ENCODE measurements around the gene HLA-DQB1. TPM values are rescaled to one million over a fixed set of nuclear protein-coding genes. Genes with fewer than 3 reads are reported as not detected.

Gene HLA-DQB1
- total RNA-seq, 6 experiments from 2014 or later, result 0.33 to 14.7 (median 1.7) TPM; not detected in 1

GRCh38 chr6:32700391-32701040 is 34.1 kb upstream of the HLA-DQB1 start:
- Histone ChIP-seq H3K4me3 (no peak overlapping the region), H3K36me3 (no peaks in the 10 kb centered on the region), H3K27me3 (no peaks in the 10 kb centered on the region), H3K27ac (no peak overlapping the region), H3K9me3 (no peaks in the 10 kb centered on the region), H3K4me1 (no peaks in the 10 kb centered on the region)
- intact Hi-C loops (cut with DNase I), result loop anchor here in 1 of 2 donors (5.0 kb wide), 1 partner anchor 288 kb away; no protein-coding TSS in a partner anchor
- 6% methylated on average over 6 of the region's 6 CpGs for WGBS (ENCODE audit: insufficient coverage, low coverage, low lambda C conversion rate, missing lambda C conversion rate)
- no peak for TF ChIP-seq POLR2A (IDR thresholded peaks at IDR 0.05)
- TF ChIP-seq, protein P1, sequence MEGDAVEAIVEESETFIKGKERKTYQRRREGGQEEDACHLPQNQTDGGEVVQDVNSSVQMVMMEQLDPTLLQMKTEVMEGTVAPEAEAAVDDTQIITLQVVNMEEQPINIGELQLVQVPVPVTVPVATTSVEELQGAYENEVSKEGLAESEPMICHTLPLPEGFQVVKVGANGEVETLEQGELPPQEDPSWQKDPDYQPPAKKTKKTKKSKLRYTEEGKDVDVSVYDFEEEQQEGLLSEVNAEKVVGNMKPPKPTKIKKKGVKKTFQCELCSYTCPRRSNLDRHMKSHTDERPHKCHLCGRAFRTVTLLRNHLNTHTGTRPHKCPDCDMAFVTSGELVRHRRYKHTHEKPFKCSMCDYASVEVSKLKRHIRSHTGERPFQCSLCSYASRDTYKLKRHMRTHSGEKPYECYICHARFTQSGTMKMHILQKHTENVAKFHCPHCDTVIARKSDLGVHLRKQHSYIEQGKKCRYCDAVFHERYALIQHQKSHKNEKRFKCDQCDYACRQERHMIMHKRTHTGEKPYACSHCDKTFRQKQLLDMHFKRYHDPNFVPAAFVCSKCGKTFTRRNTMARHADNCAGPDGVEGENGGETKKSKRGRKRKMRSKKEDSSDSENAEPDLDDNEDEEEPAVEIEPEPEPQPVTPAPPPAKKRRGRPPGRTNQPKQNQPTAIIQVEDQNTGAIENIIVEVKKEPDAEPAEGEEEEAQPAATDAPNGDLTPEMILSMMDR (IDR thresholded peaks at IDR 0.05), result peak; percentile 51 to 77 (median 66)
- DNase-seq (peak in 1 of 3 donors; percentile 49), ATAC-seq (peak; percentile 82 to 92 (median 84))

DNA sequence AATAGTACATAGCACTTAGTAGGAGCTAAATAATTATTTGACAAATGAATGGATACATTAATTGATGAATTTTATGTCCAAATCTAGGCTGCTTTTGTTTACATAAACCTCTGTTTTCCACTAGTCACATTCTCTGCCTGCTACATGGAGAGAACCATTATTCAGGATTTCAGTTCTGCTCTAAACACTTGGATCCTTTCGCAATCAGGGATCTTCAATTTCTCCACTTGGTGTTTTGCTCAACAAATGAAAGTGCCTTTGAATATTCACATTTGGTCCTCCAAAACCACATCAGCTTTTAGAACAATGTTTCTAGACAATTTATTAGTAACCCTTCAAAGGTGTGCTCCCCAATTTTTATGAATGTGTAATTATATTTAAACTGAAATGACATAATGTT is 30.6 kb upstream of the HLA-DQB1 start:
- TF ChIP-seq POLR2A (IDR thresholded peaks at IDR 0.05), result no peak
- TF ChIP-seq, protein P1 (IDR thresholded peaks at IDR 0.05), result no peak
- H3K36me3 ChIP-seq, result no peaks in the 10 kb centered on the region
- 40% methylated on average over 1 of the region's 1 CpG for WGBS (ENCODE audit: insufficient coverage, low coverage, low lambda C conversion rate, missing lambda C conversion rate)
- DNase-seq (no peak), ATAC-seq (no peak)
- H3K27me3 ChIP-seq, result no peaks in the 10 kb centered on the region
- no peak overlapping the region for H3K4me3 ChIP-seq
- H3K27ac ChIP-seq, result no peak overlapping the region
- intact Hi-C loops (cut with DNase I), result no loop called here
- no peaks in the 10 kb centered on the region for H3K9me3 ChIP-seq
- H3K4me1 ChIP-seq, result no peaks in the 10 kb centered on the region

- WGBS (ENCODE audit: insufficient coverage, low coverage, low lambda C conversion rate, missing lambda C conversion rate), result 0% methylated on average over 1 of the region's 1 CpG
- Histone ChIP-seq H3K36me3 (no peaks in the 10 kb centered on the region), H3K27ac (no peak overlapping the region), H3K4me1 (no peaks in the 10 kb centered on the region), H3K9me3 (no peaks in the 10 kb centered on the region), H3K4me3 (no peak overlapping the region), H3K27me3 (no peaks in the 10 kb centered on the region)
- TF ChIP-seq, protein P1 (IDR thresholded peaks at IDR 0.05), result peak; percentile 26 to 46 (median 37)
- TF ChIP-seq POLR2A (IDR thresholded peaks at IDR 0.05), result no peak
- intact Hi-C loops (cut with DNase I), result no loop called here
- DNase-seq (no peak), ATAC-seq (peak; percentile 54 to 65 (median 62))
Measured at GRCh38 chr6:32692019-32692418, 25.6 kb upstream of the HLA-DQB1 start.

DNA sequence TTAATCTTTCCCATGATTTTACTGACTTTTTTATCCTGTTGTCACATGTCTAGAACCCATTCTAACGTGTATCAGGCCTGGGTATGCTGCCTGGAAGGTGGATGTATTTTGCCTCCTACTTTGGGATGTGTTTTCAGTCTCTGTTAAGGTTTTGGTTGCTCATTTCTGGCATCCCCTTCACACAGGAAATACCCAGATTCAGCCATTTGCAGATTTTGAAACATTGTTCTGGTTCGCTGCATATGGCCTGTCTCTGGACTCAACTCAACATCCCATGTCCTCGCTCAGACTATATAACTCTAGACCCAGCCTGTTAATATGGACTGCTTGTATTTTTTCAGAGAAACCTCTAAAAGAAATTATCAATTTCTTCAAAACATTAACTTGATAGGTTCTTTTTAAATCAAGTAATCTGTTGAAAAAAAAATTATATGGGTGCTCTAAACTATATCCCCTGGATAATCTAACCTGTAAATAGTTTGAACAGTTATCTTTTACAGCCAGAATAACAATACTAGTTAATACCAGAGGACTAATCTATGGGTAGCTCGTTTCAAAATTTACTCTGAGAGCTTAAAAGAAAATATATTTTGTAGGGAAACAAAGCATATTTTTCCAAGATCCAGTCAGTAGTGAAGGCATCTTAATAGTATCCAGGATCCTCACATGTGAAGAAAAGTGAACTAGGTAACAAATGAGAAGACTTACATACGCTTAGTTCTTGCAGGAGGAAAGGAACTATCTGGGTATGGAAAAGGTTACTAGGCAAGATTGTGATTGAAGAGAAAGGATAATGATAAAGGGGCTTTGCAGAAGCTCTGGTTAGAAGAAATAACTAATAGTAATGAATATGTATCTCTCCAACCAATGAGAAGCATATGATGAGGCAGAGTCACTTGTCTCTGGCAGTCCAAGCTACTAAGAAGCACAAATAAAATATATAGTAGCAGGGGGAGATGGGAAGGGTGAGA is 23.4 kb upstream of the HLA-DQB1 start:
- Histone ChIP-seq H3K9me3 (no peaks in the 10 kb centered on the region), H3K4me3 (no peak overlapping the region), H3K27ac (no peak overlapping the region), H3K4me1 (no peaks in the 10 kb centered on the region), H3K36me3 (no peaks in the 10 kb centered on the region), H3K27me3 (no peaks in the 10 kb centered on the region)
- DNase-seq (no peak), ATAC-seq (peak in 2 of 4 donors; percentile 13 to 23)
- TF ChIP-seq, protein P1 (IDR thresholded peaks at IDR 0.05), result no peak
- no peak for TF ChIP-seq POLR2A (IDR thresholded peaks at IDR 0.05)
- 37% methylated on average over 5 of the region's 5 CpGs for WGBS (ENCODE audit: insufficient coverage, low coverage, low lambda C conversion rate, missing lambda C conversion rate)
- intact Hi-C loops (cut with DNase I), result no loop called here

Measured in right lobe of liver (tissue), 6 donors.